ENCODE measurements around the gene PDE8A.
"Not testable (repeated sequence)": the region's sequence is repeated elsewhere in the genome, so short reads cannot be mapped to it uniquely, and the experiment has no call there.

Gene PDE8A

DNA sequence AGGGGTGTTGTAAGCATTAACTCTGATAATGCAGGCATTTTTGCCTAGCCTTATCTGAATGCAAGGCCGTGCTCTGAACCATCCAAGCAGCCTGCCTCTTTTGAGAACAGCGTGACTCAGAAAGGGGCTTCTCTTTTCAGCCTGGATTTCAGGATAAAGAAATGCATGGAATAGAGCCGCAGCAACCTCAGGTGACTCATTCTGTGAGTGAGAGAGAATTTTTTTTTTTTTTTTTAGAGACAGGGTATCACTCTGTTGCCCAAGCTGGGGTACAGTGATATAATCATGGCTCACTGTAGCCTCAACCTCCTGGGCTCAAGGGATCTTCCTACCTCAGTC is 20.6 kb upstream of the PDE8A start:
- no peak for DNase-seq (ENCODE audit: low read depth, low spot score)

DNA sequence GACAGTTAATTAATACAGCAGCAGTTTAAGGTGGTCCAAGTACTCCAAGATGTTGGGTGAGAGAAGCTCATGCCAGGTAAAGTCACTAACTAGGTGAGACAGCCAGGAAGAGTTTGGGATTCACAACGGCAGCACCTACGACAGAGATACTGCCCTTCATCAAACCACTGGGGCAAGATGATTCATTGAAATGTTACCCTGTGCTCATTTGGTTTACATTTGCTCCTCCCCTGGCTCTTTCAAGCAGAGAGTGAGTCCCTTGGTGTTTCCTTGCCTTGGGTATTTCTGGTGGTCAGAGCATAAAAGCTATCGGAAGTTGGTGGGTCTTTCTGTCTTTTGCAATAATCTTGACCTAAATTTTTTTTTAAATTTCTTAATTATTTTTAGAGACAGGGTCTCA is 19.9 kb upstream of the PDE8A start:
- no peak for DNase-seq (ENCODE audit: low read depth, low spot score)

DNA sequence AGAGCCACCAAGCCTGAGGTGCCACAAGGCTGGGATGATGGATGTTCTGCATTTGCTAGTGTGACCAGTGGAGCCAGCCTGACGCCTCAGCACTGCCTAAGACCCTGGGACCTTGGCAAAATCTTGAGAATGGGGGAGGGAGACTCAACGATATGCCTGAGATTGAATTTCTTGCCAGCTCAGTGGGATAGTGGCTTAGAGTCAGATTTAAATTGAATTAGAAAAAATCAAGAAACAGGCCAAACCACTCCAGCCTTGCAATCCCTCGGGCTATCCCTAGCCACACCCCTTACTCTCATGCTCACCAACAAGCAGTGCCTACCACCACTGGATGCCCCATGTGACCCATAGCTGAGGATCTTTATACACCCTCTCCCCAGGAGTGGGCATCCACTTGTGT is 18.7 kb upstream of the PDE8A start:
- no peak for DNase-seq (ENCODE audit: low read depth, low spot score)

DNA sequence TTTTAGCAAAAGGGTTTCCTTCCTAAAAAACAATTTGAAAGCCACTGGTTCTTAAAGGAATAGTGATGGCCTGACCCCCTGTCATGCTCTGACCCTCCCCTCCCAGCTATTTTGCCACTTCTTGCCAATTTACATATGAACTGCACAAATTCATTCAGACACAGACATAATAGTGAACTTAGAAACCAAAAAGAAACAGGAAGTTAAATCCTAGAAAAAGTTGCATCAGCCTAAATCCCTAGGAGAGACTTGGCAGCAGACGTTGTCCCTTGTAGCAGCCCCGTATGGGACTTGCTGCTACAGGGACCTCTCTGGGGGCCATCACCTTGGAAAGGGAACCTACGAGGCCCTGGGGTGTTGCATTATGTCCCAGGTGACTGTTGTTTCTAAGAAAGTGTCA is 14.3 kb upstream of the PDE8A start:
- no peak for DNase-seq (ENCODE audit: low read depth, low spot score)

DNA sequence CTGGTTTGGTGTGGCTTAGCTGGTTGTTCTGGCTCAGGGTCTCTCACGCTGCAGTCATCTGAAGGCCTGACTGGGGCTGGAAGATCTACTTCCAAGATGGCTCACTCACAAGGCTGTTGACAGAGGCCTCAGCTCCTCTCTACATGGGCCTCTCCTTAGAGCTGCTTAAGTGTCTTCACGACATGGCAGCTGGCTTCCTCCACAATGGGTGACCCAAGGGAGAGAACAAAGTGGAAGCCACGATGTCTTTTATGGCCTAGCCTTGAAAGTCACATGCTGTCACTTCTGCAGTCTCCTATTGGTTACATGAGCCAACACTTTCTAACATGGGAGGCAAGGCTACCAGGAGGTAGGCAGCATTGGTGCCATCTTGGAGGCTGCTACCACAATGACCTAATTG is 13.4 kb upstream of the PDE8A start:
- DNase-seq (ENCODE audit: low read depth, low spot score) = no peak

DNA sequence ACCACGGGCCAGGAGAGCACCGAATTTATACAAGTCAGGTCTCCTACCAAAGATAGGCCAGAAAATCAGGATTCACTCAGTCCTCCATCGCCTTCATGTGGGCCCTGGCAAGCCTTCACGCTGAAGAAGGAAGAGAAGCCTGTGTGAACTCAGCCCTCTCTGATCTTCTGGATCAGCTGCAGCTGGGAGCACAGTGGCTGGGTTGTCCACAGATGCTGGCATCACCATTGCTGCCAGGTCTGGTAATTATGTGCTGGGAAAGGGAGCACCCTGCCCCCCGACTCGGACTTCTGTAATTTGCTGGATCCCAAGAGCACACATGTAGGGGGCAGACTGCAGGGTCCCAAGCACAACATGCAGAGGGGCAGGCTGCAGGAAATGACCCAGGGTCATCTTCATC is 12.4 kb upstream of the PDE8A start:
- DNase-seq (ENCODE audit: low read depth, low spot score) = no peak

- no peak for DNase-seq (ENCODE audit: low read depth, low spot score)
These were observed 10.8 kb upstream of the PDE8A start for GRCh38 chr15:84970843-84971242.

DNA sequence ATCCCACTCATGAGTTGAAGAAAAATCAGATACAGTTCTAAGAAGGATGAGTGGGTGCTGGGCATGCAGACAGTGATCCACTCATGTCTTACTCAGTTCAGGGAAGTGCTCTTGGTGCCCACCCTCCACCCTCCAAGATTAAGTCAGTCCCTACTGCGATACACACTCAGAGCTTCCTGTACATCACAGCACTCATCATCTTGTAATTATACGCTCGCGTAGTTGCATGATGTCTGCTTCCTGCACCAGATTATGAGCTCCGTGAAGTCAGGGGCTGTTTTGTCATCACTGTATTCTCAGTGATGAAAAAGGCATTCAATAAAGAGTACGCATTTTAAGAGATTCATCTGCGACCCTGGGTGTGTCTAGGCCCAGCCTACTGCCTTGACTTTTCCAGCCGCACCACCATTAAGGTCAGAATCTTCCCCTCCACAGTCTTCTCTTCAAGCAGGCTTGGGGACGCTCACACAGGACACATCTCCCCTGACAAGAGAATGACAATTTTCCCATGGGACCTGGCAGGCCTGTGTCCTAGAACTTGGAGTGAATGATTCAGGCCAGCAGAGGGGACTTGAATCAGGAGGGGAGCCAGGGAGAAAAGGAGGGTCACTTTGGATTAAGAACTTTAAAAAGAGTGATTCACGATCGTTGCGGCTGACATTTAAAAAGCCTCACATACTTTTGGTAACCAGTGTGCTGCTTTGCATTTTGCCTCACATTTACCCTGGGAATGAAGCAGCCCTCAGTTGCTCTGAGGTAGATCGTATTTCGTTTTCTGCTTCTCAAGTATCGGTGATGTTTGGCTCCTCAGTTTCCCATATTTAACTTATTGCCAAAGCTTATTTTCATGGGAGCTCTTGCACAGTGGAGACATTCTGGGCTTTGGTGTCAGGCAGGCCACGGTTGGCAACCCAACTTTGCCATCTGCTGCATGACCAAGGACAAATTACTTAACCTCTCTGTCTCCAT is 7.9 kb upstream of the PDE8A start:
- DNase-seq (ENCODE audit: low read depth, low spot score) = no peak

DNA sequence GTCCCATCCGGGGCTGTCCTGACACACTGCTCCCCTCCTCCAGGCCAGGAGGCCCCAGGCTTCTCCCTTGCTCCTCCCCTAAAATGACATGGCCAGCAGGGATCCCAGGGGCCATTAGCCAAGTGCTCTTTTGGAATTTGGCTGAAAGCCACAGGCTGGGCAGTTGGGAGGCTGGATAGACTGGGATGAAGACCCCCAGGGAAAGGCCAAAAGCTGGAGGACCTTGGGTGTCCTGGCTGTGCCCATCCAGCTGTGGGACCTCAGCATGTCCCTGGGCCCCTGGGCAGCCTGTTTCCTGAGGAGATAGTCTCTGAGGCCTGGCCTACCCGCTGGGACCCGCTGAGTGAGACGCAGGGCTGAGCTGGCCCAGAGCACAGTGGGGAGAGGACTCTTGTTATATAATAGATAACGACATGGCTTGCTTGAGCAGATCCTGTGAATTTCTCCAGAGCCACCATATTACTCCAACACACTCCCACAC is 5.7 kb upstream of the PDE8A start:
- no peak for DNase-seq (ENCODE audit: low read depth, low spot score)

DNA sequence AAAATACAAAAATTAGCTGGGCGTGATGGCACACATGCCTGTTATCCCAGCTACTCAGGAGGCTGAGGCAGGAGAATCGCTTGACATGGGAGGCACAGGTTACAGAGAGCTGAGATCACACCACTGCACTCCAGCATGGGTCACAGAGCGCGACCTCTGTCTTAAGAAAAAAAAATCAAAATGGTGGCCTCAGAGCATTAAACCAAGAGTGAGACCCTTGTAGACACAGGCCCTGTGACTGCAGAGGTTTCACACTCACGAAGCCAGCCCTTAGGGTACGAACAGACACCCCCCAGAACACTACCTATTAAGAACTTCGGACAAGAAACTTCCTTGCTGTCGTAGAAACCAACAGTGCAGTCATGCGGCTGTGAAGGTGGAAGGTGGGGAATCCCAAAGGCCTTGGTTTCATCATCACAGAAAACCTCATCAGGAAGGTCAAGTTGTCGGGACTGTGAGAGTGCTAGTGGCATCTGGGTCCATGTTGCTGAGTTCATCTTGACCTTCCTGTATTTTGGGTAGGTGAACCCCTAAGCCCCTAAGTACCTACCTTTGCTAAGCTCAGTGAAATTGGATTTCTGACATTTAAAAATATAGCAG is 4.8 kb upstream of the PDE8A start:
- DNase-seq (ENCODE audit: low read depth, low spot score) = no peak

- no peak for DNase-seq (ENCODE audit: low read depth, low spot score)
These were observed 2.0 kb upstream of the PDE8A start for GRCh38 chr15:84979651-84980050.

DNA sequence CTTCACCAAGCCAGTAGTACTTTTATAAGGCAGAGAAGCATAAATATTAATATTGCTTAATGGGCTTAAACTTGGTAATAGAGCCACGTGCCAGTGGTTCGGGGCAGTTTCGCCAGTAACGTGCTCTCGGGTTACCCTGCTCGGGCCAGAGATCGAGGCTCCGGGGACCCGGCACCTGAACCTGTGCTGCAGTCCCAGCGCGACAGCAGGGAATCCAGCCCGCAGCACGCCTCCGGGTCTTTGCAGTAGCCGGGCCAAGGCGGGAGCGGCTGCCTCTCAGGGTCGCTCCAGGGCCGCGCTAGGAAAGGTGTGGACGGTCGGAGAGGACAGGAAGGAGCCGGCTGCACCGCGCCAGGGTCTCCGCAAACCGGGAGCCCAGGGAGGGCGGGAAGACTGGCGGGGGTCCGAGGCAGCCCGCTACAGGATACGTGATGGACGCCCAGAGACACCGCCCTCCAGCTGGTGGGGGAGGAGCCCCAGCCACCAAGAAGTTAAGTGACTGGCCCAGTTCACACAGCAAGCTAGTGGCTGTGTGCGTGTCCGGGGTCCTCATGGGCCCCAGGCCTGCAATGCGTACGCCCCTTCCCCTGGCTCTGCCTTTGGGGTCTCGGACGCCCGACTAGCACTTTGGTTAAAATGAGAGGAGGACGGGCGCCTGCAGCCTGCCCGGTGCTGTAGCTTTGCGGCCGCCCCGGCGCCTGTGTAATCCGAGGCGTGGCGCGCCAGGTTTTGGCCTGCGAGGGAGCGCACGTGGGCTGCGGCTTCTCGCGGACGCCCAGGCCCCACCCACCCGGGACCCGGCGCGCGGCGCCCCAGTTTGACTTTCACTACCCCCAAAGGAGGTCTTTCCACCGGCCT is 1.2 kb upstream of the PDE8A start:
- peak; percentile 61 for DNase-seq (ENCODE audit: low read depth, low spot score)

DNA sequence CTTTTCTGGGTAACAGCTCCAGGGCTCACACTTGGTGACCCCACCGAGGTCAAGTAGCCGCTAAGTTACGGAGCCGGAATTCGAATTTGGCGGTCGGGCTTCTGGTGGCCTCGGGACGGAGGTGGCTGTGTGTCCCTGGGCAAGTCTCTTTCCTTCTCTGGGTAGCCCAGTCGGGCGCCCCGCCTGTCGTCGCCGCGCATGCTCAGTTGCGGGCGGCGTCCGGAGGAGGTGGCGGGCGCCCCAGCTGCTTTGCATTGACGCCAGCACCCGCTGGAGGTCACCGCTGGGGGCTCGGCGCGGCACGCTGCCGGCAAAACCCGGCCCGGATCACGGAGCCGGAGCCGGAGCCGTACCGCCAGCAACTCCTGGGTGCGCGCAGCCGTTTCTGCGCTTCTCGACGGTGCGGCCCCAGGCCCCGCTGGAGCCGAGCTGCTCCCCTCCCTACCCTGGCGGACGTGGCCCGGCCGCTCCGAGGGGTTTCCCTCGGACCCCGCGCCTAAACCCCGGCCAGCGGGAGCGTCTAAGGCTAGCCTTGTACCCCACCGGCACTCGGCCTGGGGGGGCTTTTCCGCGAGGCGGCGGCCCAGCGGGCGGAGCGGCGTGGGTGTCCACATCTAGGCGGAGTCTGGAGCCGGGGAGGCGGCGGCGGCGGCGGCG is 474 bp upstream of the PDE8A start:
- peak; percentile 94 for DNase-seq (ENCODE audit: low read depth, low spot score)

- no peak for DNase-seq (ENCODE audit: low read depth, low spot score)
These were observed 755 bp downstream of the PDE8A start for GRCh38 chr15:84982301-84982920.

- no peak for DNase-seq (ENCODE audit: low read depth, low spot score)
These were observed 1.6 kb downstream of the PDE8A start for GRCh38 chr15:84983294-84983693.

DNA sequence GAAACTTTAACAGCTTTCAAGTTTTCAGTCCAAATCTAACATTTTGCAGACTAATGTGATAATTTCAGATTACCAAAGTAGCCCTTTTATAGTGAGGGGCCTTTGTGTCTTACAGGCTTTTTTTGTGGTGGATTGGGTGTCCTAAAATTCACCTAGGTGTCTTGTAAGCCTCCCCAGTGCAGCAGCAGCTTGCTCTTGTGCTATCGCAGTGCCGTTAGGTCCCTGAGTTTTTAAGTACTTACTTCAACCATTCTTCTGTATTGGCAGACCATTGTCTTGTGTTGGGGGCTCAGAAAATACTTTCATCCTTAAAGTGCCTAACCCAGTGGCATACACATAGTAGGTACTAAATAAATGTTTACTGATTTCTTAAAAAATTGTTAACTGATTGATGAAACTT is 2.1 kb downstream of the PDE8A start:
- DNase-seq (ENCODE audit: low read depth, low spot score) = no peak

DNA sequence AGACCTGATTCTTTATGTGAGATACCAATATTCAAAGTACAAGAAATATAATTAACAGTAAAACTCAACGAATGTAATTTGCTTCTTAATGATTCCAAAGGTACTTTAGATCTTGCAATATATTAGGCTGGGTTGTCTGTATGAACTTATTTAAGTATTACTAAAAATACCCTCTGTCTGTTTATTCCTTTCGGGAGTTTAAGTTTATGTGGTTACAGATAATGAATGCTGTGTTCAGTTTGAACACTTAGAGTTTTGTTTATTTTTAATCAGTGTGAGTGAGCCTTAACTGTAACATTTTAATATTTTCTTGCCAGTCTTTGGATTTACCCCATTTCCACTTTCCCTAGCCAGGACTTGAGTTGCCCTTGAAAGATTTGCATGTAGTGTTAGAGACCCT is 3.5 kb downstream of the PDE8A start:
- DNase-seq (ENCODE audit: low read depth, low spot score) = no peak

- DNase-seq (ENCODE audit: low read depth, low spot score) = not testable (repeated sequence)
These were observed 5.7 kb downstream of the PDE8A start for GRCh38 chr15:84987351-84987750.

- no peak for DNase-seq (ENCODE audit: low read depth, low spot score)
These were observed 6.4 kb downstream of the PDE8A start for GRCh38 chr15:84987949-84988624.

GRCh38 chr15:84988909-84989644 is 7.4 kb downstream of the PDE8A start:
- no peak for DNase-seq (ENCODE audit: low read depth, low spot score)

Measured in smooth muscle cell of the brain vasculature (primary cell).